Pancreas (tissue), 10 donors: ENCODE results near the gene KRTAP10-7. TPM values are rescaled to one million over a fixed set of nuclear protein-coding genes. Genes with fewer than 3 reads are reported as not detected.

Experiments used
- ATAC-seq, 4 donors: fragments of 200-7000 bp; cut with Tn5 transposase; one replicate each; pipeline versions ENCODE4 v1.8.0 to v1.9.1; 2020; ENCODE audit warnings: mild to moderate bottlenecking in 4 of 4, moderate library complexity in 4 of 4
- DNase-seq, 6 donors: peaks; one replicate each; pipeline ENCODE4 v3.0.0-alpha.2; 2020
- FAIRE-seq: peaks from 2 replicates; lab custom pipeline; 2012; peaks lifted over from hg19 to GRCh38; lab: Jason Lieb, UNC
- H3K27ac ChIP-seq, 4 donors: fragments of 200-600 bp; sonication (generic); 1 replicate in 3 of 4; 2 replicates in 1 of 4; pipeline versions ENCODE4 v1.5.0 to v1.8.0; 2020
- H3K27me3 ChIP-seq, 4 donors: fragments of 200-600 bp; one replicate each; pipeline ENCODE4 v1.8.0; 2021
- H3K36me3 ChIP-seq, 3 donors: fragments of 200-600 bp; sonication (generic) in 1 of 3; one replicate each; pipeline versions ENCODE4 v1.5.0 to v1.8.0; 2020 to 2021
- H3K4me1 ChIP-seq, 3 donors: fragments of 200-600 bp; one replicate each; pipeline ENCODE4 v1.8.0; 2021
- H3K4me3 ChIP-seq, 4 donors: fragments of 200-600 bp; sonication (generic) in 2 of 4; one replicate each; pipeline versions ENCODE4 v1.5.0 to v1.8.0; 2020 to 2021
- H3K9me3 ChIP-seq, 4 donors: fragments of 200-600 bp; one replicate each; pipeline ENCODE4 v1.8.0; 2021
- WGBS, 2 donors: extraction: QIAGEN DNeasy Blood & Tissue Kit; methylation state at CpG; one replicate each; pipeline ENCODE4 v1.1.7; 2013; 5-methylcytosine and 5-hydroxymethylcytosine counted together
- intact Hi-C, 3 donors: fragments of 100-400 bp; cut with DNase I; formaldehyde crosslinking; loops; one replicate each; pipeline versions ENCODE4 v1.11.1 to v1.14.2; 2022
- polyA plus RNA-seq, 2 donors: library from polyadenylated mRNA; stranded (reverse); fragments of 200-250 nt; gene quantifications; one replicate each; pipeline ENCODE4 v1.2.3, GENCODE V29; 2013
- total RNA-seq, 6 donors: library from RNA; stranded (reverse); fragmentation: NEBNext Ultra II Directional in 4 of 6; extraction: Animal tissue kit (Norgen Biotek cat#: 25700) in 4 of 6; gene quantifications; one replicate each; pipeline versions ENCODE4 v1.2.1 to v1.2.4, GENCODE V29; 2021 to 2023
- TF ChIP-seq, protein P1 (sequence below), 4 donors: fragments of 200-600 bp; sonication (generic) in 3 of 4; IDR thresholded peaks; one replicate each; pipeline versions ENCODE4 v1.5.0 to v1.8.0; 2021; ENCODE audit warnings: antibody characterized with exemption in 4 of 4
- donor health status: healthy with polysubstance abuse.
- donor health status: DM: no; HTN: no; CAD: no; lungs with moderate emphysema.
- donor health status: DM: no; HTN: no; CAD: no.
- donor health status: control.
- donor health status: control.
- donor health status: Bipolar disorder and iron deficiency.
- donor health status: DM: yes; HTN: yes; CAD: no.
- donor health status: DM: no; HTN: no; CAD: no.
- donor health status: DM: no; HTN: no; CAD: no.
- donor health status: DM: yes; HTN: yes; CAD: no.

KRTAP10-7 gene
- total and polyA plus RNA-seq, 8 donors, result not detected

DNA sequence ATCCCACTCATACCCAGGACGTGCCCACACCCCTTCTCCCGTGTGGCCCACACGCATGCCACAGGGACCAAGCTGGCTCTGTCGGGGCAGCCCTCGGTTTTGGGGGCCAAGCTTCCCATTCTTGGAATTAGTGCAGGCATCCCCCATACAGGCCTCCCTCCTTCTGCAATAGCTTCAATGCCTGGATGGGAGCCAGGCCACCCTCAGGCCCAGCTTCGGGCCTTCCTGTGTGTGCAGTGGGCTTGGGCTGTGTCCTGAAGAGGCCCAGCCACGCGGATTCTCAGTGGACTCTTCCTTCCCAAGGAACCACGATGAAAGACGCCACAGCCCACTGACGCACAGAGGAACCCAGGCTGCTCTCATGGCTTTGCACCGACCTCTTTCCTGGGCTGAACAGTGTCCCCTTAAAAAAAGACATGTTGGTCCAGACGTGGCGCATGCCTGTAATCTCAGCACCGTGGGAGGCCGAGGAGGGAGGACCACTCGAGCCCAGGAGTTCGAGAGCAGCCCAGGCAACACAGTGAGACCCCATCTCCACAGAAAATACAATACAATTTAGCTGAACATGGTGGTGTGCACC is 49.2 kb downstream of the KRTAP10-7 start:
- no peak for FAIRE-seq
- ATAC-seq, result no peak
- no peak for DNase-seq
- Histone ChIP-seq H3K27ac (no peak overlapping the region), H3K4me1 (no peaks in the 10 kb centered on the region), H3K9me3 (no peaks in the 10 kb centered on the region), H3K27me3 (no peaks in the 10 kb centered on the region), H3K4me3 (no peak overlapping the region), H3K36me3 (no peaks in the 10 kb centered on the region)
- 78 to 82% methylated on average over 18 of the region's 18 CpGs for WGBS, 2 donors
- TF ChIP-seq, protein P1, sequence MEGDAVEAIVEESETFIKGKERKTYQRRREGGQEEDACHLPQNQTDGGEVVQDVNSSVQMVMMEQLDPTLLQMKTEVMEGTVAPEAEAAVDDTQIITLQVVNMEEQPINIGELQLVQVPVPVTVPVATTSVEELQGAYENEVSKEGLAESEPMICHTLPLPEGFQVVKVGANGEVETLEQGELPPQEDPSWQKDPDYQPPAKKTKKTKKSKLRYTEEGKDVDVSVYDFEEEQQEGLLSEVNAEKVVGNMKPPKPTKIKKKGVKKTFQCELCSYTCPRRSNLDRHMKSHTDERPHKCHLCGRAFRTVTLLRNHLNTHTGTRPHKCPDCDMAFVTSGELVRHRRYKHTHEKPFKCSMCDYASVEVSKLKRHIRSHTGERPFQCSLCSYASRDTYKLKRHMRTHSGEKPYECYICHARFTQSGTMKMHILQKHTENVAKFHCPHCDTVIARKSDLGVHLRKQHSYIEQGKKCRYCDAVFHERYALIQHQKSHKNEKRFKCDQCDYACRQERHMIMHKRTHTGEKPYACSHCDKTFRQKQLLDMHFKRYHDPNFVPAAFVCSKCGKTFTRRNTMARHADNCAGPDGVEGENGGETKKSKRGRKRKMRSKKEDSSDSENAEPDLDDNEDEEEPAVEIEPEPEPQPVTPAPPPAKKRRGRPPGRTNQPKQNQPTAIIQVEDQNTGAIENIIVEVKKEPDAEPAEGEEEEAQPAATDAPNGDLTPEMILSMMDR (IDR thresholded peaks at IDR 0.05), result no peak
- intact Hi-C loops, result no loop called here

DNA sequence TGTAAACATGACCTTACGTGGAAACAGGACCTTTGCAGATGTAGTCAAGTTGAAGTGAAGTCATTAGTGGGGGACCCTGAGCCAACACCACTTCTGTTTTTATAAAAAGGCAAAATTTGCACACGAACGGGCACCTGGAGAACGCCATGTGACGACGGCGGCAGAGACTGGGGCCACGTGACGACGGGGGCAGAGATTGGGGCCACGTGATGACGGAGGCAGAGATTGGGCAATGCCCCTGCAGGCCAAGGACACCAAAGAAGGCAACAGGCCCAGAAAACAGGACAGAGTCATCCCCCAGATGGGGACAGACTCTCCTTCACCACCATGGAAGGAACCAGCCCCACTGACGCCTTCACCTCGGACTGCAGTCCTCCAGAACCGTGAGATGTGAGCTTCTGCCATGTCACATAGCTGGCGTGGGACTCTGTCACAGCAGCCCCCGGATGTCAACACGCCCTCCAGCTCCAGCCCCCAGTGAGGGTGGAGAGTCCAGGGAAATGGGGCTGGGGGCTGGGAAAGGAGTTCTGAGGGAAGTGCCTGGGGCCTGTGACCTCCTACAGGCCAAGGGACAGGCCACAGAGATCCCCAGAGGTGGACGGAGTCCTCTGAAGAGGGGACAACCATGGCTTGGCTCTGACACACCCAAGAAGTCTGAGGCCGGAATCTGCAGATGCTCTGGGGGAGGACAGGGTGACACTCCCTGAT is 50.0 kb downstream of the KRTAP10-7 start:
- no peak for DNase-seq
- Histone ChIP-seq H3K4me3 (no peak overlapping the region), H3K27me3 (no peaks in the 10 kb centered on the region), H3K9me3 (no peaks in the 10 kb centered on the region), H3K36me3 (no peaks in the 10 kb centered on the region), H3K27ac (no peak overlapping the region), H3K4me1 (no peaks in the 10 kb centered on the region)
- WGBS, 2 donors, result 74 to 81% methylated on average over 19 to 20 of the region's 20 CpGs
- intact Hi-C loops, result no loop called here
- TF ChIP-seq, protein P1 (IDR thresholded peaks at IDR 0.05), result no peak
- no peak for ATAC-seq
- FAIRE-seq, result no peak

DNA sequence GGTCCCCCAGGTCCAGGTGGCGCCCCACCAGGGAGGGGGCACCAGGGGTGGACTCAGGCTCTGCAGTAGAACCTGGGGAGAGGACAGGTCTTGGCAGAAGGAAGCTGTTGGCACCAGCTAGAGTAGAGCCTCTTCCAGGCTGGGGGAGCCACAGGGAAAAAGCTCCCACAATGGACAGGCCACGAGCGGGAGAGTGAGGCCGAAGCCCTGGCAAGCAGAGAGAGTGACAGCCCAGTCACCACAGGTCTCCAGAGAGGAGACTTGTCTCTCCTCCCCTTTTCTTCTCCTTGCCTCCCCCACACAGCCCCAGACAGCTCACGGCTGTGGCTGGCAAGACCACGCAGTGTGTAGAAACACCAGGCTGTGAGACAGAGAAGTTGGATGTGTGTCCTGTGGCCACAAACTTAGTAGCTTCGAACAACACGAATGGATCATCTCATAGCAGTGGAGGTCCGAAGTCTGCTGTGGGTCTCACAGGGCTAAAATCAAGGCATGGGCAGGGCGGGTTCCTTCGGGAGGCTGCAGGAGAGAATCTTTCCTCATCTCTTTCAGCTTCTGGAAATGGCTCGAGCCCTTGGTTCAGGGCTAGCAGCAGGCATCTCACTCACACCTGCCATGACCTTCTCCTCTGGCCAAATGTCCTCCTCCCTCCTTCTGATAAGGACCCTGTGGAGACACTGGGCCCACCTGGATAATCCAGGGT is 50.7 kb downstream of the KRTAP10-7 start:
- TF ChIP-seq, protein P1 (IDR thresholded peaks at IDR 0.05), result no peak
- intact Hi-C loops, result no loop called here
- DNase-seq, result no peak

More for the DNA sequence above, 50.7 kb downstream of the KRTAP10-7 start:
- no peaks in the 10 kb centered on the region for H3K4me1 ChIP-seq
- no peak overlapping the region for H3K4me3 ChIP-seq
- H3K27ac ChIP-seq, result no peak overlapping the region
- no peaks in the 10 kb centered on the region for H3K36me3 ChIP-seq
- 75% methylated on average over 12 of the region's 12 CpGs for WGBS, 2 donors
- no peaks in the 10 kb centered on the region for H3K9me3 ChIP-seq
- FAIRE-seq (no peak), ATAC-seq (no peak)
- H3K27me3 ChIP-seq, result no peaks in the 10 kb centered on the region

Other genes with a start within 250 kb of the KRTAP10-7 start
- gene TRPM2, start 247.0 kb upstream of the KRTAP10-7 start, total RNA-seq, result 1 to 10 TPM in 3 of 6 donors, under 1 TPM in 3; 0.46 to 8.7 (median 1.3) TPM
- gene TRPM2, start 247.0 kb upstream of the KRTAP10-7 start, polyA plus RNA-seq, result 1 to 10 TPM; 4.0 to 5.0 TPM
- 1 to 10 TPM in 1 of 6 donors, under 1 TPM in 5; 0.35 to 1.7 (median 0.45) TPM for gene LRRC3, start 145.1 kb upstream of the KRTAP10-7 start, total RNA-seq
- under 1 TPM; 0.46 to 0.66 TPM for gene LRRC3, start 145.1 kb upstream of the KRTAP10-7 start, polyA plus RNA-seq
- not detected for gene KRTAP10-1, start 60.4 kb upstream of the KRTAP10-7 start, total RNA-seq
- not detected for gene KRTAP10-1, start 60.4 kb upstream of the KRTAP10-7 start, polyA plus RNA-seq
- gene KRTAP10-2, start 49.1 kb upstream of the KRTAP10-7 start, total RNA-seq, result not detected
- not detected for gene KRTAP10-2, start 49.1 kb upstream of the KRTAP10-7 start, polyA plus RNA-seq
- gene KRTAP10-3, start 41.8 kb upstream of the KRTAP10-7 start, total RNA-seq, result not detected
- not detected for gene KRTAP10-3, start 41.8 kb upstream of the KRTAP10-7 start, polyA plus RNA-seq
- not detected for gene KRTAP10-4, start 26.9 kb upstream of the KRTAP10-7 start, total RNA-seq
- not detected for gene KRTAP10-4, start 26.9 kb upstream of the KRTAP10-7 start, polyA plus RNA-seq
- gene KRTAP10-5, start 20.0 kb upstream of the KRTAP10-7 start, total RNA-seq, result not detected
- not detected for gene KRTAP10-5, start 20.0 kb upstream of the KRTAP10-7 start, polyA plus RNA-seq
- gene KRTAP10-6, start 8.1 kb upstream of the KRTAP10-7 start, total RNA-seq, result not detected
- gene KRTAP10-6, start 8.1 kb upstream of the KRTAP10-7 start, polyA plus RNA-seq, result not detected
- gene KRTAP10-8, start 11.5 kb downstream of the KRTAP10-7 start, total RNA-seq, result not detected
- not detected for gene KRTAP10-8, start 11.5 kb downstream of the KRTAP10-7 start, polyA plus RNA-seq
- gene KRTAP10-9, start 26.5 kb downstream of the KRTAP10-7 start, total RNA-seq, result not detected
- gene KRTAP10-9, start 26.5 kb downstream of the KRTAP10-7 start, polyA plus RNA-seq, result not detected
- not detected for gene KRTAP10-10, start 36.8 kb downstream of the KRTAP10-7 start, total RNA-seq
- not detected for gene KRTAP10-10, start 36.8 kb downstream of the KRTAP10-7 start, polyA plus RNA-seq
- not detected for gene KRTAP10-11, start 45.8 kb downstream of the KRTAP10-7 start, total RNA-seq
- not detected for gene KRTAP10-11, start 45.8 kb downstream of the KRTAP10-7 start, polyA plus RNA-seq
- gene KRTAP12-4, start 54.1 kb downstream of the KRTAP10-7 start, total RNA-seq, result not detected
- not detected for gene KRTAP12-4, start 54.1 kb downstream of the KRTAP10-7 start, polyA plus RNA-seq
- not detected for gene KRTAP12-3, start 57.3 kb downstream of the KRTAP10-7 start, total RNA-seq
- not detected for gene KRTAP12-3, start 57.3 kb downstream of the KRTAP10-7 start, polyA plus RNA-seq
- not detected for gene KRTAP12-2, start 66.3 kb downstream of the KRTAP10-7 start, total RNA-seq
- gene KRTAP12-2, start 66.3 kb downstream of the KRTAP10-7 start, polyA plus RNA-seq, result not detected
- gene KRTAP12-1, start 81.6 kb downstream of the KRTAP10-7 start, total RNA-seq, result not detected
- gene KRTAP12-1, start 81.6 kb downstream of the KRTAP10-7 start, polyA plus RNA-seq, result not detected
- not detected for gene KRTAP10-12, start 96.6 kb downstream of the KRTAP10-7 start, total RNA-seq
- not detected for gene KRTAP10-12, start 96.6 kb downstream of the KRTAP10-7 start, polyA plus RNA-seq
- gene TSPEAR, start 111.0 kb downstream of the KRTAP10-7 start, total RNA-seq, result under 1 TPM in 5 of 6 donors, not detected in 1; 0.05 to 0.31 (median 0.17) TPM
- gene TSPEAR, start 111.0 kb downstream of the KRTAP10-7 start, polyA plus RNA-seq, result 1 to 10 TPM in 1 of 2 donors, under 1 TPM in 1; 0.42 to 1.4 TPM
- gene UBE2G2, start 201.2 kb downstream of the KRTAP10-7 start, total RNA-seq, result 10 to 100 TPM; 30.5 to 48.0 (median 39.7) TPM
- gene UBE2G2, start 201.2 kb downstream of the KRTAP10-7 start, polyA plus RNA-seq, result 10 to 100 TPM; 44.6 to 53.2 TPM
- 10 to 100 TPM; 17.3 to 29.1 (median 21.7) TPM for gene SUMO3, start 217.5 kb downstream of the KRTAP10-7 start, total RNA-seq
- gene SUMO3, start 217.5 kb downstream of the KRTAP10-7 start, polyA plus RNA-seq, result 10 to 100 TPM; 14.0 to 29.1 TPM